GM15510 (cell line): ENCODE results near the gene FOXI1.

Source experiments
- POLR2A ChIP-seq: IDR thresholded peaks from 3 replicates; pipeline ENCODE4 v1.6.1; 2011; ENCODE audit warnings: borderline replicate concordance; ENCODE audit not compliant: insufficient read length; ENCODE audit errors: extremely low read depth

FOXI1 gene

DNA sequence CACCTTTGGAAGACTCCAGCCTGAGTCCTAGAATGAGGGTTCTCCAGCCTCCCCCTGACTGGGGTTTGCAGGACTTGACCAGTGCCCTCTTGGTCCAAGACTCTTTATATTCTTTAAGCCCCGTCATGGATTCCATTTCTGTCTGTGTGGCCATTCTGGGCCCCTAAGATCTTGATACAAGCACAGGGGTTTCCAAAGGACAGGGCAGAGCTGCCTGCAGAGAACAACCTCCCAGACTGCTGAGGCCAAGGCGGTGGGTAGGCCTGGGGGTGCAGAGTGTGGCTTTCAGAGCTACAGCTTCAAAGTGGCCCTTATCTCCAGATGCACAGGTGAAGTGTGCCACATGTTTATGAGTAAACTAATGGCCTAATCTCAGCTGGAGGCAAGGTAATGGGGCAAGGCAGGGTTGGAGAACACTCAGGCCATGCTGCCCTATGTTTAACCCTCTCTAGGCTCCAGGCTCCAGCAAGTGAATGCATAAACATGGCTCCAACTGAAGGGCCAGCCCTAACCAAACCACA, 32.1 kb downstream of the FOXI1 start:
- no peak for TF ChIP-seq POLR2A

DNA sequence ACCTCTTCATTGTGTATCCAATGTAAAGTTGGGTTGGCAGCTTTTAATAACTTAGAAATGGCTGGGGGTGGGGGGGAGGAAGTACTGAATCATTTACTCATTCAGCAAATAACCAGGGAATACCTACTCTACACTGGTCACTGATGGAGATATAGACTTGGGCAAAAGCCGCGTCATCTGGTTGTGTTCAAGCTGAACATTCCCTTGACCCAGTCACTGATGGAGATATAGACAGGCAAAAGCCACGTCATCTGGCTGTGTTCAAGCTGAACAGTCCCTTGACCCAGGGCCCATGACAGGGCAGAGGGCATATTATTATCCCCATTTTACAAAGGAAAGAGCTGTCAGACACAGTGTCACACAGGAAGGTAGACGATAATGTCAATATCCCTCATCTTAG, 32.6 kb downstream of the FOXI1 start:
- no peak for TF ChIP-seq POLR2A

- no peak for TF ChIP-seq POLR2A
Measured at GRCh38 chr5:170139786-170140335, 34.2 kb downstream of the FOXI1 start.

DNA sequence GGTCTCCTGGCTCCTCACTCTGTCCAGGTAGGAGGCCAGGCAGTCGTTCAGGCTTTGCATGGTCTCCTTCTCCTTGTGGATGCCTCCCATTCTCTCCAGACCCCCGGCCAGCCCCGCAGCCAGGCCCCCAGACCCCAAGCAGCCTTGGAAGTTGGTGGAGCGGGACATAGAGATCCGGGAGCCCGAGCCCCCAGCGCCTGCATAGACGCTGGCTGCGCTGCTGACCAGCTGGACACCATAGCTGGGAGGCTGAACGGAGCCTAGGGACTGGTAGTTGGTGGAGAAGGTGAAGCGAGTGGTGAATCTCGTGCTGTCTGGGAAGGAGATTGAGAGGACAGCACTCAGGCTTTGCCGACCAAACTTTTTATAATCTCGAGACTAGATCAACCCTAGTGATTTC, 35.9 kb downstream of the FOXI1 start:
- no peak for TF ChIP-seq POLR2A

GRCh38 chr5:170142196-170142595, 36.5 kb downstream of the FOXI1 start:
- no peak for TF ChIP-seq POLR2A

DNA sequence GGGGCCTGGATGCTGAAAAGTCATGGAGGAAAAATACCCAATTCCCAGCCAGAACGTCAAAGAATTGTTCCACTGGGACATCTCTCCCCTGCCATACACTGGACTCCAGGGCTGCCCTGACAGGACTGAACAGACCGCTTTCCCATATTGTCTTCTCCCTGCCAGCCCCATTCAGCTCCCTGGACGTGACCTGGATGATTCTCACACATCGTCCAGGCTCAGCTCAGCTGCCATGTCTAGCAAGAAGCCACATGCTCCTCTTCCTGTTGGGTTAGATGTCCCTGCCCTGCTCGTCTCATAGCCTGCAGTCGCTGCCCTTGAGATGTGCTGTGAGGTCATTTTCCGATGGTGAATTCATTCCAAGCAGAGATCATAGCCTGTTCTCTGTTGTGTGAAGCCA, 37.4 kb downstream of the FOXI1 start:
- TF ChIP-seq POLR2A, result no peak

DNA sequence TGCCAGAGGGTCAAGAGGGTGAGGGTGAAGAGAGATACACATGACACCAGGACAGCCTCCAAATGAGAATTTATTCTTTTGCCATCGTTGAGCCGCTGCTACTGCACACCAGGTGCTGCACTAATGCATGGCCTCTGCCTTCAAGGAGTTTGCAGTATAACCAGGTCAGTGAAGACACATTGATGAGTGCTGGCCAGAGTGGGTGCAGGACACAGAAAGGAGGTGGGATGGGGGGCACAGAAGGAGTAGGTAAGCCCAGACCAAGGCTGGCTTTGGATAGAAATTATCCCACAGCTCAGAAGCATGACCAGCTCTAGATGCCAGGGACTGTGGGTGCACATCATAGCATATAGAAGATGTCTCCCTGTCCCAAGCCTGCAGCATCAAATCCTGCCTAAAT, 38.0 kb downstream of the FOXI1 start:
- no peak for TF ChIP-seq POLR2A

GRCh38 chr5:170144286-170145023, 38.8 kb downstream of the FOXI1 start:
- no peak for TF ChIP-seq POLR2A

- no peak for TF ChIP-seq POLR2A
Measured at GRCh38 chr5:170145462-170145861, 39.8 kb downstream of the FOXI1 start.

GRCh38 chr5:170147051-170147752, 41.5 kb downstream of the FOXI1 start:
- no peak for TF ChIP-seq POLR2A

- no peak for TF ChIP-seq POLR2A
Measured at GRCh38 chr5:170147753-170148264, 42.1 kb downstream of the FOXI1 start.

DNA sequence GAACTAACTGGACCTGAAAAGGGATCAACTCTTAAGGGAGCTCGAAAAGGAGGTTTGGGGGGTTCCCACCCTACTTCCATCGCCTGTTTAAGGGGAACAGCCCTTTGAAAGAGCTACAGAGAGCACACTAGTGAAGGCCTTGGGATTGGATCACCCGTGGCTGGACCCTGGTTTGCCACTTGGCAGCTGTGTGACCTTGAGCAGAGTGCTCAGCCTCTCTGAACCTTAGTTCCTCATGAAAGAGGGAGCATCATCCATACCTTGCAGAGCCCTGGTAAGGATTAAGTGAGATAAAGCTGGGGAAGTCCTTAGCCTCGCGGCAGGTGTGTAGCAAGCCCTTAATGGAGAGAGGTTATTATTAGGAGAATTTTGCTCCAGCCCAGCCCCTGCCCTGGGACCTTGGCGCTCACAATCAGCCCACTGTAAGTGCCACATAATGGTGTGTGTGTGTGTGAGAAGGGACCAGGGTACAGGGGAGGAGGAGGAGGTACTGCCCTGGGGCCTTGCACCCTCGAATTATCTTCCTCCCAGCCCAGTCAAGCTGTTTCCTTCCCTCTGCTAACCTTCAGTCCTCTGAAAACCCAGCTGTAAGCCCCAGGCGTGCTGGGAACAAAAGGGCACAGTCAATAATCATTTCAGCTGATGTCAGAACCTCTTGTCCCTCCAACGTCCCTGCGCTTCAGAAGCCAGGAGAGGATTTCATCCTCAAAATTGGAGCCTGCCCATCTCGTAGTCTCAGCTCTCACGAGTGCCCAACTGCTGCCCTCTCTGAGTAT, 42.9 kb downstream of the FOXI1 start:
- TF ChIP-seq POLR2A, result no peak

DNA sequence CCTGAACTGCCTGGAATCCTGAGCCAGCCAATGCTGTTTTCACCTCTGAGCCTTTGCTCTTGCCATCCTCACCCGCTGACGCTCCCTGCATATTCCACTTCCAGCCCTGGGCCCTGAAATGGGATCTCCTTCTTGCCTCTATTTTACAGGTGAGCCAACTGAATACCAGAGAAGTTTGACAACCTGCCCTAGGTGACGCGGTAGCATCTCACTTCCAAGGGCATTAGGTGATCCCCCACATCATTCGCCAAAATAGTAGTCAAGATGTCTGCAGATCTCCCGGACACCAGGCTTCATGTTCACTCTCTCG, 43.5 kb downstream of the FOXI1 start:
- no peak for TF ChIP-seq POLR2A

DNA sequence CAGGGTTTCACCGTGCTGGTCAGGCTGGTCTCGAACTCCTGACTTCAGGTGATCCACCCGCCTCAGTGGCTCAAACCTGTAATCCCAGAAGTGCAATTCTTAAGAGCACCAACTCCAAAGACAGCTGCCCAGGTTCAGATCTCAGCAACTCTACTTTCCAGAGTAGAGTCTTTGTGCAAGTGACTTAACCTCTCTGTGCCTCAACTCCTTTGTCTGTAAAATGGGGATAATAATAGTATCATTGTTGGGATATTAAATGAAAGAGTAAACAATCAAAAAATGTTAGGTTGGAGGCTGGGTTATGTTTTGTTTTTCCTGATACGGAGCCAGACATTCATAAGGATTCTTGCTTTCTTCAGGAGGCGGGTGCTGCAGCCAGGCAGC, 45.0 kb downstream of the FOXI1 start:
- TF ChIP-seq POLR2A, result no peak
